Thyroid gland (tissue), 4 donors: ENCODE data around the gene CPLX1.

Experiments used
- CTCF ChIP-seq, 6 experiments: fragments of 200-600 bp in 3 of 6; fragments of 450-650 bp in 3 of 6; sonication (generic) in 3 of 6; IDR thresholded peaks; one replicate each; pipeline ENCODE4 v1.5.1; 2016 to 2019; ENCODE audit warnings: antibody characterized with exemption in 6 of 6, mild to moderate bottlenecking in 2 of 6, inconsistent platforms in 1 of 6, moderate library complexity in 1 of 6
- POLR2A ChIP-seq, 2 donors: fragments of 450-650 bp; IDR thresholded peaks; one replicate each; pipeline ENCODE4 v1.6.1; 2017; ENCODE audit warnings: antibody characterized with exemption in 2 of 2, mild to moderate bottlenecking in 2 of 2, moderate library complexity in 1 of 2

- TF ChIP-seq CTCF (IDR thresholded peaks at IDR 0.05) (no peak), POLR2A (IDR thresholded peaks at IDR 0.05) (no peak)
Observed at GRCh38 chr4:822361-823175, 3.4 kb downstream of the CPLX1 start.
